Gastrocnemius medialis (tissue), 4 donors: ENCODE data around the gene SGTA. TPM values are rescaled to one million over a fixed set of nuclear protein-coding genes. Genes with fewer than 3 reads are reported as not detected.

ENCODE experiments used
- ATAC-seq, 2 donors: fragments of 150-250 bp; one replicate each; pipeline ENCODE4 v1.9.1; 2016
- DNase-seq, 2 donors: peaks; one replicate each; pipeline ENCODE4 v3.0.0-alpha.2; 2019
- H3K27ac ChIP-seq, 4 donors: fragments of 200-600 bp; sonication (generic); 1 replicate in 1 of 4; 2 replicates in 3 of 4; pipeline ENCODE4 v1.5.1; 2016 to 2018; ENCODE audit warnings: mild to moderate bottlenecking in 2 of 4, moderate library complexity in 1 of 4
- H3K27me3 ChIP-seq, 3 donors: fragments of 200-600 bp; sonication (generic) in 2 of 3; 1 replicate in 1 of 3; 2 replicates in 2 of 3; pipeline versions ENCODE4 v1.5.1 to v1.6.0; 2016 to 2019; ENCODE audit warnings: mild to moderate bottlenecking in 1 of 3, moderate library complexity in 1 of 3
- H3K36me3 ChIP-seq, 2 donors: fragments of 200-600 bp; sonication (generic) in 1 of 2; one replicate each; pipeline ENCODE4 v1.5.1; 2017 to 2018
- H3K4me1 ChIP-seq, 2 donors: fragments of 200-600 bp; sonication (generic) in 1 of 2; one replicate each; pipeline ENCODE4 v1.5.1; 2016 to 2017; ENCODE audit warnings: mild to moderate bottlenecking in 2 of 2
- H3K4me3 ChIP-seq, 4 donors: fragments of 200-600 bp; sonication (generic) in 3 of 4; 1 replicate in 1 of 4; 2 replicates in 3 of 4; pipeline ENCODE4 v1.5.1; 2016 to 2019; ENCODE audit warnings: mild to moderate bottlenecking in 2 of 4
- H3K9me3 ChIP-seq, 3 donors: fragments of 200-600 bp; sonication (generic) in 2 of 3; 1 replicate in 1 of 3; 2 replicates in 2 of 3; pipeline ENCODE4 v1.5.1; 2016 to 2019
- CTCF ChIP-seq, 5 experiments: fragments of 450-650 bp in 3 of 5; fragments of 200-600 bp in 2 of 5; sonication (generic) in 2 of 5; IDR thresholded peaks in 4 of 5; conservative IDR thresholded peaks in 1 of 5; 1 replicate in 4 of 5; 2 replicates in 1 of 5; pipeline ENCODE4 v1.5.1; 2016 to 2019; ENCODE audit warnings: antibody characterized with exemption in 5 of 5, mild to moderate bottlenecking in 3 of 5, moderate library complexity in 3 of 5
- POLR2A ChIP-seq, 2 donors: fragments of 450-650 bp; IDR thresholded peaks; one replicate each; pipeline ENCODE4 v1.6.1; 2017; ENCODE audit warnings: antibody characterized with exemption in 2 of 2, mild to moderate bottlenecking in 2 of 2, moderate library complexity in 2 of 2
- in situ Hi-C, 4 donors: fragments of 200-750 bp; cut with MboI; loops; one replicate each; pipeline versions ENCODE4 v1.15.0 to v1.8.0; 2017; ENCODE audit warnings: low sequenced_read_pairs in 4 of 4
- intact Hi-C: fragments of 100-400 bp; cut with DNase I; formaldehyde crosslinking; loops from one replicate; pipeline ENCODE4 v1.15.1; 2023; ENCODE audit warnings: low total_unique reads
- total RNA-seq, 4 donors: library from RNA; depleted of rRNA; stranded (reverse); fragments of >200 nt; gene quantifications; one replicate each; pipeline versions ENCODE4 v1.1.0 to v1.2.3, GENCODE V29; 2016

The SGTA gene
- total RNA-seq, 4 donors from 2014 or later: 70.0 to 114 (median 91.2) TPM

GRCh38 chr19:2764945-2765344 lies 18.1 kb downstream of the SGTA start:
- no peak overlapping the region for H3K27ac ChIP-seq
- peaks cover 2 to 10% of the 10 kb centered on the region in 2 donors for H3K4me1 ChIP-seq
- TF ChIP-seq CTCF (IDR thresholded peaks at IDR 0.05 in 4 of 5, conservative IDR thresholded peaks at IDR 0.05 in 1 of 5): no peak
- no peak for TF ChIP-seq POLR2A (IDR thresholded peaks at IDR 0.05)
- intact Hi-C loops: no loop called here
- DNase-seq (no peak), ATAC-seq (no peak)
- H3K9me3 ChIP-seq: no peaks in the 10 kb centered on the region
- H3K4me3 ChIP-seq: no peak overlapping the region
- no peaks in the 10 kb centered on the region for H3K27me3 ChIP-seq
- peaks cover 0 to 70% of the 10 kb centered on the region in 2 donors for H3K36me3 ChIP-seq
- in situ Hi-C loops: no loop called here

- in situ Hi-C loops: no loop called here
- H3K27ac ChIP-seq: no peak overlapping the region
- peaks cover 0 to under 1% of the 10 kb centered on the region in 2 donors for H3K4me1 ChIP-seq
- peaks cover 0 to 80% of the 10 kb centered on the region in 2 donors for H3K36me3 ChIP-seq
- TF ChIP-seq POLR2A (IDR thresholded peaks at IDR 0.05) (no peak), CTCF (IDR thresholded peaks at IDR 0.05 in 4 of 5, conservative IDR thresholded peaks at IDR 0.05 in 1 of 5) (no peak)
- no peak for DNase-seq
- no peaks in the 10 kb centered on the region for H3K27me3 ChIP-seq
- intact Hi-C loops: no loop called here
- no peak for ATAC-seq
- no peak overlapping the region for H3K4me3 ChIP-seq
- no peaks in the 10 kb centered on the region for H3K9me3 ChIP-seq
These were observed 19.4 kb downstream of the SGTA start for GRCh38 chr19:2763687-2764086.

GRCh38 chr19:2762783-2763496 lies 20.1 kb downstream of the SGTA start:
- intact Hi-C loops (no loop called here), in situ Hi-C loops (no loop called here)
- H3K27me3 ChIP-seq: no peaks in the 10 kb centered on the region
- TF ChIP-seq CTCF (IDR thresholded peaks at IDR 0.05 in 4 of 5, conservative IDR thresholded peaks at IDR 0.05 in 1 of 5): no peak
- no peak for TF ChIP-seq POLR2A (IDR thresholded peaks at IDR 0.05)
- no peak overlapping the region for H3K4me3 ChIP-seq
- peaks cover 0 to 85% of the 10 kb centered on the region in 2 donors for H3K36me3 ChIP-seq
- H3K9me3 ChIP-seq: no peaks in the 10 kb centered on the region
- DNase-seq (no peak), ATAC-seq (no peak)
- H3K27ac ChIP-seq: no peak overlapping the region
- H3K4me1 ChIP-seq: no peaks in the 10 kb centered on the region

- in situ Hi-C loops: no loop called here
- DNase-seq (no peak), ATAC-seq (no peak)
- H3K27ac ChIP-seq: no peak overlapping the region
- H3K36me3 ChIP-seq: peaks cover 0 to 87% of the 10 kb centered on the region in 2 donors
- TF ChIP-seq CTCF (IDR thresholded peaks at IDR 0.05 in 4 of 5, conservative IDR thresholded peaks at IDR 0.05 in 1 of 5): no peak
- TF ChIP-seq POLR2A (IDR thresholded peaks at IDR 0.05): no peak
- H3K9me3 ChIP-seq: no peaks in the 10 kb centered on the region
- intact Hi-C loops: no loop called here
- H3K4me3 ChIP-seq: no peak overlapping the region
- no peaks in the 10 kb centered on the region for H3K27me3 ChIP-seq
- no peaks in the 10 kb centered on the region for H3K4me1 ChIP-seq
These were observed 20.9 kb downstream of the SGTA start for GRCh38 chr19:2761876-2762782.
